ENCODE results near the gene IMMP2L.

- TF ChIP-seq CTCF (IDR thresholded peaks at IDR 0.05) (no peak), PHF8 (IDR thresholded peaks at IDR 0.05; ENCODE audit: borderline replicate concordance, low read depth) (no peak)
Measured at GRCh38 chr7:110620110-110620735, 942.1 kb downstream of the IMMP2L start.

Data from A549 (cell line).